ENCODE results near the gene SUFU. TPM values are rescaled to one million over a fixed set of nuclear protein-coding genes. Genes with fewer than 3 reads are reported as not detected.

Gene SUFU
- total and polyA plus RNA-seq, 2 of the 13 experiments (the other 11 are each of a cell fraction or from before 2014, with no cell fraction given) = 2.9 to 5.5 TPM

GRCh38 chr10:102599565-102600327 is 96.0 kb downstream of the SUFU start (continued):
- no peak for TF ChIP-seq AKNA (CRISPR knock-in tag; IDR thresholded peaks at IDR 0.05; ENCODE audit: borderline replicate concordance)
- no peak; the same call in 1 of the 2 replicates for TF ChIP-seq CTCF (CRISPR knock-in tag; IDR thresholded peaks at IDR 0.05)
- TF ChIP-seq CBX1 (IDR thresholded peaks at IDR 0.05; ENCODE audit: low read depth) = no peak
- no peak for TF ChIP-seq MATR3 (CRISPR knock-in tag; IDR thresholded peaks at IDR 0.05)
- TF ChIP-seq MXD4 (CRISPR knock-in tag; IDR thresholded peaks at IDR 0.05) = no peak
- TF ChIP-seq ZUFSP (CRISPR knock-in tag; IDR thresholded peaks at IDR 0.05; ENCODE audit: borderline replicate concordance) = no peak
- no peak for TF ChIP-seq ZNF646 (CRISPR knock-in tag; IDR thresholded peaks at IDR 0.05)
- TF ChIP-seq IKZF4 (CRISPR knock-in tag; IDR thresholded peaks at IDR 0.05; ENCODE audit: borderline replicate concordance, low read depth, not compliant biosample characterization) = no peak
- TF ChIP-seq HIC2 (CRISPR knock-in tag; IDR thresholded peaks at IDR 0.05; ENCODE audit: low read depth) = peak; percentile 49; the same call in 1 of the 2 replicates

Measured in HepG2 (cell line).